Uterus (tissue), 4 donors: ENCODE data around the gene TAF5. TPM values are rescaled to one million over a fixed set of nuclear protein-coding genes. Genes with fewer than 3 reads are reported as not detected.

Experiments used
- DNase-seq, 2 donors: peaks; one replicate each; pipeline ENCODE4 v3.0.0-alpha.2; 2019 to 2020
- H3K27ac ChIP-seq, 2 donors: fragments of 200-600 bp; sonication (generic); 1 replicate in 1 of 2; 2 replicates in 1 of 2; pipeline ENCODE4 v1.5.1; 2016 to 2018
- H3K27me3 ChIP-seq, 2 donors: fragments of 200-600 bp; sonication (generic); one replicate each; pipeline ENCODE4 v1.5.1; 2018 to 2019; ENCODE audit warnings: control low read depth in 1 of 2
- H3K36me3 ChIP-seq, 2 donors: fragments of 200-600 bp; sonication (generic); one replicate each; pipeline ENCODE4 v1.5.1; 2019; ENCODE audit warnings: control low read depth in 1 of 2
- H3K4me1 ChIP-seq, 2 donors: fragments of 200-600 bp; sonication (generic); one replicate each; pipeline ENCODE4 v1.5.1; 2018 to 2019; ENCODE audit warnings: control low read depth in 1 of 2
- H3K4me3 ChIP-seq, 2 donors: fragments of 200-600 bp; sonication (generic); 1 replicate in 1 of 2; 2 replicates in 1 of 2; pipeline ENCODE4 v1.5.1; 2018 to 2019; ENCODE audit warnings: mild to moderate bottlenecking in 1 of 2
- H3K9me3 ChIP-seq, 2 donors: fragments of 200-600 bp; sonication (generic); one replicate each; pipeline ENCODE4 v1.5.1; 2019; ENCODE audit warnings: control low read depth in 1 of 2
- POLR2A ChIP-seq, 2 donors: fragments of 450-650 bp; IDR thresholded peaks; one replicate each; pipeline ENCODE4 v1.6.1; 2016; ENCODE audit warnings: antibody characterized with exemption in 2 of 2, mild to moderate bottlenecking in 1 of 2, moderate library complexity in 1 of 2
- intact Hi-C: fragments of 100-400 bp; cut with DNase I; formaldehyde crosslinking; loops from one replicate; pipeline ENCODE4 v1.15.1; 2023; ENCODE audit warnings: low total_unique reads
- total RNA-seq, 4 donors: library from RNA; depleted of rRNA in 3 of 4; stranded (reverse); fragments of >200 nt in 3 of 4; gene quantifications; one replicate each; pipeline versions ENCODE4 v1.1.0 to v1.2.4, GENCODE V29; 2014 to 2023
- TF ChIP-seq, protein P1 (sequence below), 4 experiments: fragments of 200-600 bp in 2 of 4; fragments of 450-650 bp in 2 of 4; sonication (generic) in 2 of 4; IDR thresholded peaks; one replicate each; pipeline ENCODE4 v1.5.1; 2016 to 2019; ENCODE audit warnings: antibody characterized with exemption in 4 of 4, mild to moderate bottlenecking in 2 of 4, moderate library complexity in 1 of 4
- donor health status: DM: yes; HTN: yes; CAD: no.

TAF5 gene
- total RNA-seq, 4 donors from 2014 or later, result 1.8 to 8.6 (median 6.0) TPM

DNA sequence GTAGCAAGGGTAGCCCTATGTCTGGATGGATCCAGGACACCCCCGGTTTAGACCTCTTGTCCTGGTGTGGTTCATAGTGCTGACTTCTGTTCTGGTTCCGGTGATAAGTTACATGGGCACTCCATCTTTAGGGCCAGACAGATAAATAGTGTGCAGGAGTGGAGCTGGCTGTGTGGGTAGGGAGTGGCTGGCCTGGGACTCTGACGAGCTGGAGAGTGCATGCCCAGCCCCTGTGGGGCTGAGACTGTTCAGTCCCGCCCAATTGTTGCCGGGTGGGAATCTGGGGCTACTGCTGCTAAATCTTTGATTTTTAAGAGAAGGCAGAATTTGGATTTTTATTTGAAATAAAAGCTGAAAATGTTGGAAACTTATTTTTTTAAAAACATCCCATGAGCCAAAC lies 56.0 kb downstream of the TAF5 start:
- H3K9me3 ChIP-seq, result no peaks in the 10 kb centered on the region
- no peak for TF ChIP-seq POLR2A (IDR thresholded peaks at IDR 0.05)
- TF ChIP-seq, protein P1, sequence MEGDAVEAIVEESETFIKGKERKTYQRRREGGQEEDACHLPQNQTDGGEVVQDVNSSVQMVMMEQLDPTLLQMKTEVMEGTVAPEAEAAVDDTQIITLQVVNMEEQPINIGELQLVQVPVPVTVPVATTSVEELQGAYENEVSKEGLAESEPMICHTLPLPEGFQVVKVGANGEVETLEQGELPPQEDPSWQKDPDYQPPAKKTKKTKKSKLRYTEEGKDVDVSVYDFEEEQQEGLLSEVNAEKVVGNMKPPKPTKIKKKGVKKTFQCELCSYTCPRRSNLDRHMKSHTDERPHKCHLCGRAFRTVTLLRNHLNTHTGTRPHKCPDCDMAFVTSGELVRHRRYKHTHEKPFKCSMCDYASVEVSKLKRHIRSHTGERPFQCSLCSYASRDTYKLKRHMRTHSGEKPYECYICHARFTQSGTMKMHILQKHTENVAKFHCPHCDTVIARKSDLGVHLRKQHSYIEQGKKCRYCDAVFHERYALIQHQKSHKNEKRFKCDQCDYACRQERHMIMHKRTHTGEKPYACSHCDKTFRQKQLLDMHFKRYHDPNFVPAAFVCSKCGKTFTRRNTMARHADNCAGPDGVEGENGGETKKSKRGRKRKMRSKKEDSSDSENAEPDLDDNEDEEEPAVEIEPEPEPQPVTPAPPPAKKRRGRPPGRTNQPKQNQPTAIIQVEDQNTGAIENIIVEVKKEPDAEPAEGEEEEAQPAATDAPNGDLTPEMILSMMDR (IDR thresholded peaks at IDR 0.05), result no peak
- H3K36me3 ChIP-seq, result no peaks in the 10 kb centered on the region
- DNase-seq, result no peak
- intact Hi-C loops, result no loop called here
- no peaks in the 10 kb centered on the region for H3K27me3 ChIP-seq
- H3K4me3 ChIP-seq, result no peak overlapping the region
- no peaks in the 10 kb centered on the region for H3K4me1 ChIP-seq
- no peak overlapping the region for H3K27ac ChIP-seq

DNA sequence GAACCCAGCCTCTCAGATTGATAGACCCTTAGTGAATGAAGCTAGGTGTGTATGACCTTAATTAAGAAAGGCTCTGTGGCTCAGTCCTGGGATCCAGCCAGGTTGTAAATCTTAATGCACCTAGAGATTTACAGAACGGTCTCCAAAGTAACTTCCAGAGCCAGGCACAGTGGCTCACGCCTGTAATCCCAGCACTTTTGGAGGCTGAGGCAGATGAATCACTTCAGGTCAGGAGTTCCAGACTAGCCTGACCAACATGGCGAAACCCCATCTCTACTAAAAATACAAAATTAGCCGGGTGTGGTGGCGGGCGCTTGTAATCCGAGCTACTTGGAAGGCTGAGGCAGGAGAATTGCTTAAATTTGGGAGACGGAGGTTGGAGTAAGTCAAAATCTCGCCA lies 60.1 kb downstream of the TAF5 start:
- H3K36me3 ChIP-seq, result no peaks in the 10 kb centered on the region
- H3K4me3 ChIP-seq, result no peak overlapping the region
- no peaks in the 10 kb centered on the region for H3K9me3 ChIP-seq

DNA sequence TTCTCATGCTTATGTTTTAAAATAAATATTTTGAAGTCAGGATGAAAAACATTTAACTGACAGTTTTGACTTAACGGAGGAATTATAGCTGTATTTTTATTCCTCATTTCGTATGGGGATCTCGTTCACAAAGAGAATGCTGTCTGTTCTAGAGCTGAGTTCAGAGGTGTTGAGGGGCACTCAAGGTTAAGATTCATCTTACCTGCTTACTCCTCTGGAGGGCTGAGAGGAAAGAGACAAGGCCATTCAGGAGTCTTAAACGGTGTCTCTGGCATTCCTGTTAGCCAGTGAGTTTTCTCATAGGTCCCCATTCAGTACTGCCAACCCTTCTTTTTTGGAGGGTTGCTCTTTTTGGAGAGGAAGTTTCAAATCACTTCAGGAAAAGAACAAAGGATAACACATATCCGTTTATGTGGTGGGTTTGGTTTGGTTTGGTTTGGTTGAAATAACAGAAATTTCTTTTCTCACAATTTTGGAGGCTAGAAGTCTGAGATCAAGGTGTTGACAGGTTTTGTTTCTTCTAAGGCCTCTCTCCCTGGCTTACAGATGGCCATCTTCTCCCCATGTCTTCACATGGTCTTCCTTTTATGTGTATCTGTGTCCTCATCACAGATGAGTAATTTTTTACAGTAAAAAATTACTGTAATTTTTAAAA lies 61.3 kb downstream of the TAF5 start:
- Histone ChIP-seq H3K9me3 (no peaks in the 10 kb centered on the region), H3K4me3 (no peak overlapping the region), H3K36me3 (no peaks in the 10 kb centered on the region), H3K4me1 (no peaks in the 10 kb centered on the region), H3K27me3 (no peaks in the 10 kb centered on the region), H3K27ac (no peak overlapping the region)
- TF ChIP-seq, protein P1 (IDR thresholded peaks at IDR 0.05), result no peak
- TF ChIP-seq POLR2A (IDR thresholded peaks at IDR 0.05), result no peak
- intact Hi-C loops, result no loop called here
- DNase-seq, result no peak

More for the DNA sequence above, 60.1 kb downstream of the TAF5 start:
- TF ChIP-seq POLR2A (IDR thresholded peaks at IDR 0.05), result no peak
- TF ChIP-seq, protein P1 (IDR thresholded peaks at IDR 0.05), result no peak
- Histone ChIP-seq H3K27me3 (no peaks in the 10 kb centered on the region), H3K4me1 (no peaks in the 10 kb centered on the region), H3K27ac (no peak overlapping the region)
- DNase-seq, result no peak
- intact Hi-C loops, result no loop called here

DNA sequence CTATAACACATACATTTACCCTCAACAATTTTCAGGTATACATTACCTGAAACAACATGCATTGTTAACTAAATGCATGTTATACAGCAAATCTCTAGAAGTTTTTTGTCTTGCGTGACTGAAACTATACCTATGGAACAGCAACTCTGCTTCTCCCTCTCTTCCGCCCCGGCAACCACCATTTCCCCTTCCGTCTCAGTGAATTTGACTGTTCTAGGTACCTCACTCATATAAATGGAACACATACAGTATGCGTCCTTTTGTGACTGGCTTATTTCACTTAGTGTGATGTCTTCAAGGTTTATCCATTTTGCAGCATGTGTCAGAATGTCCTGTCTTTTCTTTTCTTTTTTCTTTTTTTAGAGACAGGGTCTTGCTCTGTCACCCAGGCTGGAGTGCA lies 61.9 kb downstream of the TAF5 start:
- Histone ChIP-seq H3K27ac (no peak overlapping the region), H3K4me1 (no peaks in the 10 kb centered on the region), H3K36me3 (no peaks in the 10 kb centered on the region), H3K27me3 (no peaks in the 10 kb centered on the region), H3K9me3 (no peaks in the 10 kb centered on the region), H3K4me3 (no peak overlapping the region)
- no peak for TF ChIP-seq POLR2A (IDR thresholded peaks at IDR 0.05)
- TF ChIP-seq, protein P1 (IDR thresholded peaks at IDR 0.05), result no peak
- DNase-seq, result no peak
- intact Hi-C loops, result no loop called here

DNA sequence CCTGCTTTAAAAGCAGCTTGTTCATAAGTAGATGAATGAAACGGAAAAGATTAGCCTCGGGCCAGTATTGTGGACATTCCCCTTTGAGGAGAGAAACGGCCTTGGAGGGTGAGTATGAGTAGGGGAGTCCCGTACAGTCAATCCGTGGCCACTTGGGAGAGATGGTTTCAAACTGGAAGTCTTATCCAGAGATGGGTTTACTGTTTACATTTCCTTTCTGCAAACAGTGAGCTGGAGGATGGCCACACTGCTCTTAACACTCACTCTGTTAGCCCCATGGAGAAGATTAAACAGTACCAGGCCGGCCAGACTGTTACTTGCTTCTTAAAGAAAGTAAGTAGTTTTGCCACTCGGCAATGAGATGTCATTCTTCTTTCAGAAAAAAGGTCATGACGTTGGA lies 64.1 kb downstream of the TAF5 start:
- H3K4me1 ChIP-seq, result no peaks in the 10 kb centered on the region
- H3K9me3 ChIP-seq, result no peaks in the 10 kb centered on the region
- no peak overlapping the region for H3K4me3 ChIP-seq
- no peak for DNase-seq
- no peak overlapping the region for H3K27ac ChIP-seq
- TF ChIP-seq POLR2A (IDR thresholded peaks at IDR 0.05), result no peak
- intact Hi-C loops, result no loop called here
- no peaks in the 10 kb centered on the region for H3K27me3 ChIP-seq
- no peaks in the 10 kb centered on the region for H3K36me3 ChIP-seq

DNA sequence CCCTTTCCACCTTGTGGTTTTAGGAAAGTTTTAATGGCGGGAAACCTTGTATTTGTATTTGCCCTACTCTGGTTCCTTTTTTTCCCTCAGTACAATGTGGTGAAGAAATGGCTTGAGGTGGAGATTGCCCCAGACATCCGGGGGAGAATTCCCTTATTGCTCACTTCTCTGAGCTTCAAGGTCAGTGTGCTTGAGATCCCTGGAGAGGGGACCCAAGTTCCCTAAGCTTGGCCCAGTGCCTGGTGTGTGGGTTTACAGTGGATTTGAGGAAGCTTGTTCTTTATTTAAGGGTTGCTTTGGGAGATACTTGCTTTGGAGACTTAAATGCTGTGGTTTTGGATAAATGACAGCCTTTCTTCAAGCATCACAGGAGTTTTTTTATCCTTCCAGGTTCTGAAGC lies 66.1 kb downstream of the TAF5 start:
- Histone ChIP-seq H3K27me3 (no peaks in the 10 kb centered on the region), H3K9me3 (no peaks in the 10 kb centered on the region), H3K4me1 (no peaks in the 10 kb centered on the region), H3K4me3 (no peak overlapping the region), H3K27ac (no peak overlapping the region), H3K36me3 (no peaks in the 10 kb centered on the region)
- no peak for DNase-seq
- TF ChIP-seq, protein P1 (IDR thresholded peaks at IDR 0.05), result no peak
- no peak for TF ChIP-seq POLR2A (IDR thresholded peaks at IDR 0.05)
- intact Hi-C loops, result no loop called here
